Measurements from ENCODE around the gene ASPDH.

The ASPDH gene

GRCh38 chr19:50512999-50513745, 541 bp downstream of the ASPDH start:
- DNase-seq: no peak

- DNase-seq: no peak
These were observed 1.4 kb downstream of the ASPDH start for GRCh38 chr19:50512112-50512998.

DNA sequence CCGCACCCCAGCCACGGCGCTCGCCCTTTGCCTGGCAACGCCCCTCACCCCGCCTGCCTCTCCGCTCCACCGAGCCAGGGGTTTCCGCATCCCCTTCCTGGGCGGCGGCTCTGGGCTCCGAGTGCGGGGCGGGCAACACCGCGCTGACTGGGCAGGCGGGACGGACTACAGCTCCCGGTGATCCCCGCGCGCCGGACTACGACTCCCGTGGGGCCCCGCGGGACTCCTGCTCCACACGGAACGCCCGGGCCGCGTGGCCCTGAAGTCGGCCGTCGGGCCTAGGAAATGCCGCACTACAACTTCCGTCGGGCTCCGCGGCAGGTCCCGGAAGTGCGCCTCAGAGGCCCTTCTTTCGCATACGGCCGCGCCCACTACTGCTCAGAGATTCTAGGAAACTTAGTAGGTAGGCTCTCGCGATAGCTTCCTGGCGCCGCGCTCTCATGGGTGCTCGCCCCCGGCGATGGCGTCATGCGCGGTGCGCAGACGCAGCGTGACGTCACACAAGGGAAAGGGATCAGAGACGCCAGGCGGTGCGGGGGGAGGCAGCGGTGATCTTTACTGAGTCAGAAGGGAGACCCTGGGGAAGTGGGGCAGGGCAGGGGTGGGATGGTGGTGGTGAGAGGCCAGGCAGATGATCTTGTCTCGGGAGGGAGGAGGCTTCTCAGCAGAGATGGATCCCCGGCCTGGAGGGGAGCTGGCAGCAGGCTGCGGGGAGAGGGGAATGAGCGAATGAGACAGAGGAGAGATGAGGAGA, 2.5 kb downstream of the ASPDH start, which contains the start of gene JOSD2:
JOSD2 (minus strand) TSS at position 123 of the 754 bp plus-strand sequence. CDS start 760 bp downstream, outside the sequence.
- peak; percentile 91 to 92 for DNase-seq

- DNase-seq: no peak
These were observed 3.0 kb downstream of the ASPDH start for GRCh38 chr19:50510700-50511068.

DNA sequence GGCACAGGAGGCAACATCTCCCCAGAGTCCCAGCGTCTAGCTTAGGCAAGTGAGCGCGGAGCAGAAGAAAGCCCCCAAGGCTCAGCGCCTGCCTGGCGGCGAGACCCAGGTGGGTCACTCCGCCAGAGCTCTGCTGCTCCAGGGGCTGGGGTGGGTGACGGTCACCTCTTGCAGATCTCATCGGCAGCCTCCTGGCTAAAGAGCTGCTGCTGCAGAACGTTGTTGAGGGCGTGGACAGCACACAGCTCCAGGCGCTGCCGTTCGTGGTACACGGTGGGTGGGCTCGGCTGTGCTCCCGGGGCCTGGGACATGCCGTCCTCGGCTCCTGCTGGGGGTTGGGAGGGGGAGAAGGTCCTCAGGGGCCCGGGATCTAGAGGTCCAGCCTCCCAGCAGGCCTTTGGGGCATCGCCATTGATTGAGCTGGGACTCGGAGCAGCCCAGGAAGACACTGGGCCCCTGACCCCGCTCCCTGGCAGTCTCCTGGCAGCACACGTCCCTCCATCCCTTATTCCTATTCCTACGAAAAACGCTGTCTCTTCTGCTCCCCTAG, 3.5 kb downstream of the ASPDH start:
- no peak for DNase-seq

DNA sequence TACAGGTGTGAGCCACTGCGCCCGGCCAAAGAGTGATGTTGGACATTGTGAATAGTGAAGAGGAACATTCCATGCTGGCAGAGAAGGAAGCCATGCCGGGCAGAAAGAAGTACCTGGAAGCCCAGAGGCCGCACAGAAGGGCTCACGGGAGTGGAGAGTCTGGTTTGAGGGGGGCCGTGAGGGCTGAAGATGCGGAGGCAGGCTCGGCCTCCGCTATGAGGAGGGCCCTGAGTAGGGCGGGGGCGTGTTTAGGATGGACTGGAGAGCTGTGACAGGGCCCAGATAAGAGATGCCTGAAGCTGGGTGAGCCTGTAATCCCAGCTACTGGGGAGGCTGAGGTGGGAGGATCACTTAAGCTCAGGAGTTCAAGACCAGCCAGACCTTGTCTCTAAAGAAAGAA, 4.3 kb downstream of the ASPDH start:
- no peak for DNase-seq

DNA sequence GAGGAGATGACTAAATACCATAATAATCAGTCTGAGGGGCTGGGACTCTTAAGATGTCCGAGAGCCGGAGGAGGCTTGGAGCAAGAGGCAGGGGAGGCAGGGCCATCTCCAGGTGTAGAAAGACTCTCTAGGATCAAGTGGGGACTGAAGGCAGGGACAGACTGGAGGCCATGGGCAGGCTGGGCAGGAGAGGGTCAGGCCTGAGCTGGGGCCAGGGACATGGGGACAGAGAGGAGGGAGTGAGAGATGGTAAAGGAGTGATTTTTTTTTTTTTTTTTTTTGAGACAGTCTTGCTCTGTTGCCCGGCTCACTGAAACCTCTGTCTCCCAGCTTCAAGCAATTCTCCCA, 4.9 kb downstream of the ASPDH start:
- DNase-seq: no peak

GRCh38 chr19:50507376-50507775, 6.3 kb downstream of the ASPDH start:
- no peak for DNase-seq

- no peak for DNase-seq
These were observed 7.0 kb downstream of the ASPDH start for GRCh38 chr19:50506700-50507099.

DNA sequence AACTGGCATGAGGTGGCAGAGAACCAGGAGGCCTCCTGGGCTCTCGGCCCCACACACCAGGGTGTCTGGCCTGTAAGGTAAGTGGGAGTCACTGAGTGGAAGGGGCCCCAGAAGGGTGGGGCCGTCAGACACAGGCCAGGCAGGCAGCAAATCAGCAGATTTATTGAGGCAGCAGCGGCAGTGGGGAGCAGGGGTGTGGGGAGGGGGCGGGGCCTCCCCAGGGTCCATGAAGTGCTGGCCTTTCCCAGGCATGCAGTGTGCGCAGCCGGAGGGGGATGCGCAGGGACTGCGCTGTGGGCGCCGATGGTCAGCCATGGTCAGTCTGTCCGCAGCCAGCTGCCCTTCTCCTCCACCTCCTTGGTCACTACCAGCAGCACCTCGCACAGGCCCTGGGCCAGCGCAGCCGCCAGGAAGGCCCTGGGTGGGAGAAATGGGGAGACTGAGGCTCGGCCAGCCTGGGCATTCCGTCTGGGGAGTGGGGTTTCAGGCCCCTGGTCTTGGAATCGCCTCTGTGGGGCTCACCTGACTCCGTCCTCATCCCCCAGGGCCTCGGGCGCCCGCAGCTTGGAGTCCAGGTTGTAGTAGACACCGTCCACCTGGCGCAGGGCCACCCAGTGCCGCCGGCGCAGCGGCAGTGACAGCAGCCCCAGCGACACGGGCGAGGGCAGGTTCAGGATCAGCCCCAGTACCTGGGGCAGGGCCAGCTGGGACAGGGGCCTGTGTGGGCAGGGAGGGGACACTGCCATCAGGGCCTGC, 7.7 kb downstream of the ASPDH start:
- no peak for DNase-seq

DNA sequence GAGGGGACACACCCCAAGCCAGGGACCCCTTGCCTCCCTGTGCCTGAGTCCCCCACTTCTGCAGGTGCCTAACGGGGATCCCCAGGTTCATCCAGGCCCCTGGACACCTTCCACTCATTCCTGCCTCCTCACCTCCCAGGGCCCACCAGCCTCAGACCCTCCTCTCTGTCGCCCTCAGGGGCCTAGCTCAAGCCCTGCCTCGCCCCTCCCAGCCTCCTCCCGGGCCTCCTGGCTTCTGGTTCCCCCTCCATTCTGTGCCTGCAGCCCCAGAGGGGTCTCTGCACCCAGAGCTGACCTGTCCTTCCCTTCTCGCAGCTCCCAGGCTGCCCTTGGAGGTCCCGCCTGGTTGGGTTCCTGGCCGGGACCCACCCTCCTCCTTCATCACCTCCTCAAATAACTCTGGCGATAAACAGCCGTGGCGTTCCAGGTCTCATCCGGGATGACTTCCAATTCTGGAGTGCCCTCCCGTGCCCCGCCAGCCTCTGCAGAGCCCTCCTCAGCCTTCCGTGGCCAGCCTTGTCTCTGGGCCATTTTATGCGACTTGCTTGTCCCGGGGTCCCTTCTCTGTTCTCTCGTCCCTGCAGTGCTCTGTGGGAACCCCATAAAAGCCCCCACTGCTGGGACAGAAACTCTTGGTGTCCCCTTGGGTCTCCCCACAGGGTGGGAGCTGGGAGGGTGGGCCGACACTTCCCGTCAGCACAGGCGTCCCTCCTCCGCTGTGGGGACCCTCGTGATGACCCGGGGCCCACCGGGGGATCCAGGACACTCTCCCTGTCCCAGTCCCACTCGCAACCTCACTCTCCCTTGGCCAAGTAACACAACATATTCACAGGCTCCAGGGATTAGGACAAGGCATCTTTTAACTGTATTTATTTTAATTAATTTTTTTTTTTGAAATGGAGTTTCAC, 11.9 kb downstream of the ASPDH start:
- no peak for DNase-seq

DNA sequence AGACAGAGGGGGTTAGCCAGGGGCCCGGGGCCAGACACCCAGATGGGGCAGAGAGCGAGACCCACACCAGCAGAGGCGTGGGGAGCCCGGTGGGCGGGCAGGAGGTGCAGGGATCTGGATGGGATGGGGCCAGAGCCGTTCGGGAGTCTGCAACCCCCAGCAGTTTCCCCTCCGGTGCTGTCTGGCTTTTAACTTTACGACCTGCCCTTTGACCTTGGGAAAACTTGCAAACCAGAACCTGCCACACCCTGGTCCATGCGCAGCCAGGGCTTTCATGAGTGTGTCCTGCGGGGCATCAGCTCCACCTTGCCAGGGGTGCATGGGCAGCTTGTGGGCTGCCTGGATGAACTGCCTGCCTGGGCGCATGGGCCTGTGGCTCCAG, 12.5 kb downstream of the ASPDH start:
- no peak for DNase-seq

DNA sequence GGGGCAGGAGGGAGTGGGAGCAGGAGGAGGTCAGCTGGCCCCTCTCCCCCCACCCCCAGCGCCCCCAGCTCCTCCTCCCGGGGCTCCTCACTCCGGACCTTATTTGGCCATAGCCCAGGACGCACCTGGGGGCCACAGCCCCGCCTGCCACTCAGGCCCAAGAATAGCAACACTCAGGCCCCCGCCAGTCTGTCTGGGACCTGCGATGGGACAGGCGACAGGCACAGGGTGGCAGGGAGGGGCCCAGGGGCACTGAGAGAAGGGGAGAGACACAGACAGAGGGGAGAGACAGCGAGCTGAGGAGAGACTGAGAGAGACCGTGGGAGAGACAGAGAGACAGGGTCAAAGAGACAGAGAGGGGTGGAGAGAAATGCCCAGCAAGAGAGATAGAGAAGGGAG, 13.0 kb downstream of the ASPDH start:
- DNase-seq: no peak

DNA sequence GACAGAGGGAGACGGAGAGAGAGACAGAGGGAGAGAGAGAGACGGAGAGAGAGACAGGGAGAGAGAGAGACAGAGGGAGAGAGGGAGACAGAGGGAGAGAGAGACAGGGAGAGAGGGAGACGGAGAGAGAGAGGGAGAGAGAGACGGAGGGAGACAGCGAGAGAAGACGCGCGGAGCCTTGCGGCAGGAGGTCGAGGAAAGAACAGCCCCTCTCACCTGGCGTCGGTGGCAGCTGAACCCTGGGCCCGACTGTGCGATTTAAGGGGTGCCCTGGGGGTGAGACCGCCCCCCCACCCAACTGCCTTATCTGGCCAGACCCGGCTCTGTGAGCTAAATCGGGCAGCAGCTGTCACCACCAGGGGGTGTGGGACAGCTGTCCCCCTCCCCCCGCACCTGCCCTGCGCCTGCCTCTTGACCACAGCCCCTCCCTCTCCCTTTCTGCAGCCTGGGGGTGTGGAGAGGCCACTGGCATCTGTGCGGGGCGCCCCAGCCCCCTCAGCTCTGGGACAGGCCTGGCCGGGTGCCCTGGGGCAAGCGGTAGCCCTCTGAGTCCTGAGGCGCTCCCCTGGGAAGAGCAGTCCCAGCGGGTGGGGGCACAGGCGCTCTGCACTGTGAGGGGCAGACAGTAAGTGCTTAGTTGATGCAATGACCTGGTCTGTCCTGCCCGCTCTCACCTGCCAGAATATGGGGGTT, 13.5 kb downstream of the ASPDH start:
- no peak for DNase-seq

DNA sequence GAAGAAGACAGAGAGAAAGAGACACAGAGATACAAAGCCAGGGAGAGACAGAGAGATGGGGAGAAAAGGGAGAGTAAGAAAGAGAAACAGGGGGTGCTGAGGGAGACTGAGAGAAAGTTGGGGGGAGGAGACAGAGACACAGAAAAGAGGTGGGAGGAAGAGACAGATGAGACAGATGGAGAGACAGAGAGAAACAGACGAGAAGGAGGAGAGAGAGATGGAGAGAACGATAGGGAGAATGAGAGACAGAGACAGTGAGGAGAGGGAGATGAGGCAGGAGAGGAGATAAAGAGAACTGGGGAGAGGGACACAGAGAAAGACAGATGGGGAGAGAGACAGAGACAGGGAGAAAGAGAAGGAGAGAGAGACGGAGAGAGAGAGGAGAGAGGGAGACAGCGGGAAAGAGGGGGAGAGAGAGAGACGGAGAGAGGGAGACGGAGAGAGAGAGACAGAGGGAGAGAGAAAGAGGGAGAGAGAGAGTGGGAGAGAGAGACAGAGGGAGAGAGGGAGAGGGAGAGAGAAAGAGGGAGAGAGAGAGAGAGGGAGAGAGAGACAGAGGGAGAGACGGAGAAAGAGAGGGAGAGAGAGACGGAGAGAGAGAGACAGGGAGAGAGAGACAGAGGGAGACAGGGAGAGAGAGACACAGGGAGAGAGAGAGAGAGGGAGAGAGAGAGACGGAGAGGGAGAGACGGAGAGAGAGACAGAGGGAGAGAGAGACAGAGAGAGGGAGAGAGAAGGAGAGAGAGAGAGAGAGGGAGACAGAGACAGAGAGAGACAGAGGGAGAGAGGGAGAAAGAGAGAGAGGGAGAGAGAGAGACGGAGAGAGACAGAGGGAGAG, 15.3 kb downstream of the ASPDH start:
- DNase-seq: no peak

- DNase-seq: no peak
These were observed 16.7 kb downstream of the ASPDH start for GRCh38 chr19:50497022-50497405.

- no peak for DNase-seq
These were observed 17.3 kb downstream of the ASPDH start for GRCh38 chr19:50496189-50497021.

DNA sequence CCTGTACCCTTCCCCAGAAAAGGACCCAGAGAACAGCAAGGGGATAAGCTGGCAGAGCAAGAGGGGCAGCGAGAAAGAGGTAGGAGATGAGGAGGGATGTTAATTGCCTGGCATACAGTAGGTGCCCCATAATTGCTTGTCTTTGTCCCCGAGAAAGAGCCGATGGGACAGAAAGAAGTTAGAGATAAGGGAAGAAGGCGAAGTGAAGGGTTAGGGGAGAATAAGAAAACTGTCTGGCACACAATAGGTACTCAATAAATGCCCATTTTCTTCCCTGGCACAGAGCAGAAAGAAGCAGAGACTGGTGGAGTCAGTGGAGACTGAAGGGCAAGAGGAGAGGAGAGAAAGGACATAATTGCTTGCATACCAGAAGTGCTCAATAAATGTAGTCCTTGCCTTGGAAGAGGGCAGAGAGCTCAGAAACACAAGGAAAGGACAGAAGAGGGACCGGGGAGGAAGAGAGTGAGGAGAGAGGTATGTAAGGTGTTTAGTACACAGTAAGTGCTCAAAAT, 18.6 kb downstream of the ASPDH start:
- DNase-seq: no peak
